HG03097 (cell line): ENCODE results near the gene ZNF860.
"Not testable (repeated sequence)": the region's sequence is repeated elsewhere in the genome, so short reads cannot be mapped to it uniquely, and the experiment has no call there.

Source experiments
- ATAC-seq: cut with Tn5 transposase; IDR thresholded peaks from one replicate; pipeline ENCODE4 v1.9.1; 2021; ENCODE audit not compliant: unreplicated experiment, low FRiP score

ZNF860 gene

DNA sequence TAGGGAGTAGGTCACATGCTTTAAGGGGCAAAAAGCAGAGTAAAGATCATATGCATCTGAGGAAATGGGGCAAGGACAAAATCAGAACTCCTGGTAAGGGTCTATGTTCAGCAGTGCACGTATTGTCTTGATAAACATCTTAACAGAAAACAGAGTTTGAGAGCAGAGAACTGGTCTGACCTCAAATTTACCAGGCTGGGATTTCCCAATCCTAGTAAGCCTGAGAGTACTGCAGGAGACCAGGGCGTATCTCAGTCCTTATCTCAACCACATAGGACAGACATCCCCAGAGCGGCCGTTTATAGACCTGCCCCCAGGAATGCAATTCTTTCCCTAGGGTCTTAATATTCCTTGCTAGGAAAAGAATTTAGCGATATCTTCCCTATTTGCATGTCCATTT is 13.5 kb downstream of the ZNF860 start:
- not testable (repeated sequence) for ATAC-seq

DNA sequence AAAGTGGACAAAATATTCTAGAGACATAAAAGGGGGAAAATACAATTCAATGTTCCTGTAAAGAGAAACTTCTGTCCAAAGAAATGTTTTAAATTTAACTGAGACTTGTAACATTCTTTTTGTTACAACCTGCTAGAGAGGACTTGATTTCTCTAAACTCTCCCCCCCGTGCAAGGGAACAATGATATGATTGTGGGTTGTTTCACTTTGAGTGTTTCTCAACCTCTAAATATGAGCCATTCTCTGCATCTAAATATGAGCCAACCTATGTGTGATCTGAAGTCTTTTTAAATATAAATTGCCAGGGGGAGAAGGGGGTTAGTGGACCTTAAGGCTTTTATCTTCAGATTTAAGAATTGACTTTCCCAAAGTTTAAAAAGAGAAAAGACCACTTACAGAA is 14.6 kb downstream of the ZNF860 start:
- no peak for ATAC-seq

- ATAC-seq = no peak
Measured at GRCh38 chr3:31997500-31997899, 15.9 kb downstream of the ZNF860 start.

DNA sequence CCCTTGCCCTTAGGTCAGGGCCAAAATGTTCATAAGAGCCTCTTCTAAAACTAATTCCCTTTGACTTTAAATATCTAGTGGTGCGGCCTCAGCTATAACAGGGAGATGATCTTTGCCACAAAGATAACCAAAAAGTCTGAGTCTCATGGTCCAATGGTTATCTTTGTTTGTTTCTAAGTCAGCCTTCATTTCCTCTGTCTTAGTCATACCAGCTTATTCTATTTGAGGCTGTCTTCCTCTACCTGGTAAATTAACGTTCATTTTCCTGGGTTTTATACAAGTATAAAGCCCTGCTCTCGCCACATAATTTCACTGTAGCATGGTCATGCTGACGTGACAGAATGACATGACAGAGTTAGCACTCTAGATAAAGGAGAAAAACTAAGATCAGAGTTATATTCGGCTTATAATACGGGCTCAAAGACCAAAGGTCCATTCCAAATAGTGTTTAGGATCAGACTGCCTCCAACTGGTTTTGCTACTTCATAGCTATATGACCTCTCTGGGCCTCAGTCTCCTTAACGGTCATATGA is 18.4 kb downstream of the ZNF860 start:
- ATAC-seq = no peak

- no peak for ATAC-seq
Measured at GRCh38 chr3:32000877-32001276, 19.3 kb downstream of the ZNF860 start.

DNA sequence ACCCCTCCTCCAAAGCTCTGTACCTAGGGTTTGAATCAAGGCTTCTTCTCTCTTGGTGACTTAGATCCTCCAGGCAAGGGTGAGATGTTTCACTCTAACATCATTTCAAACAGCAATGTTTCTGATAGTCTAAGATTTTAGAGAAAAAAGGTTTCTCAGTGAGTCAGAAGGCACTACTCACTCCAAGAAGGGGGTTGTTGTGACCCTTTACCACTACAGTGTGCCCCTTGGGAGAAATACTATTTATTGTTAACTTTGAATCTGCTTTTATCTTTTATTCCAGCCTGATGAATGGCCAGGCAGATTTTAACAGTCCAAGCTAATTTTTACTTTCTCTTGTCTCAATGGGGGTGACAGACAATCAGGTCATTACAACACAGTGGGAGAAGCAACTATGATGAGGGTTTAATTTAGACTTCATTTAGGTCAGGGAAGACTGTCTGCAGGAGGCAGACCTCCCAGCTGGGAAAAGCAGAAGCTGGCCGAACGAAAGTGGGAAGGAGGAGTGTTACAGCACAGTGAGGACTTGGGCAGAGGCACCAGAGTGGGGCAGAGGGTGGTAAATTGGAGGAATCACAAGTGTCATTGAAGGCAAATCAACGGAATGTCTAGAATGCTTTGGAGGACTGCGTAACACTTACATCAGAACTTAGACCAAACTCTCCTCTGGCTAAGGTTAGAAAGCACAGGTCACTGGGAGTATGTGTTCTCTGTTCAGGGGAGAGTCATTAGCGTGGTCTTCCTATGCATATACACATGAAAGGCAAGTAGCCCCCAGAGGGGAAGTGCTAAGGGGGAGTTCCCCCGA is 21.2 kb downstream of the ZNF860 start:
- no peak for ATAC-seq

GRCh38 chr3:32003380-32003779 is 21.8 kb downstream of the ZNF860 start:
- ATAC-seq = no peak

DNA sequence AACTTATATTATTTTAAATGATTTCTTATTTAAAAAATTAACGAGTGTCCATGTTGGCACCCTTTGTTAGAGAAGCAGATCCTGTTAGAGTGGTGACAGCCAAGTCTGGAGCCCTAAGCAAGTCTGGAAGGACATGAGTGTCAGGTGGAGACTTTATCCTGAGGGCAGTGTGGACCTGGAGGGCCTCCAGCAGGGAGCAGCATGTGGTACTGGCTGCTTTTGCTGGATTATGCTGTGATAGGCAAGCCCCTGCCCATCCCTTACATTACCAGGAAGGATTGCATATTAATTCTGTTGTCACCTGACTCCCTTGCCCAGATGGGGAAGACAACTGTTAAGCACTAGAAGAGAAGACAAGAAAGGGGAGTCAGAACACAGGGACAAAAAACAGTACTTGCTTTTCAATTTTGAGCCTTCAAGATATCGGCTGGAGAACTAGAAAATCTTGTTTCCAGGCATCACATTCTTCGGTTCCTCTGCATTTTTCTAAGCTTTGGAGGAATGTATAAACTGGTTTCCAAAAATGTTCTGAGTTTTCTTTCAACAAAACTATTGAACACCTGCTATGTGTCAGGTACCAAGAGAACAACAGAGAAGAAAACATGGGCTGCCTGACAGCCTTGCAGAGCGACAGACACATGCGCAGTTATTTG is 22.7 kb downstream of the ZNF860 start:
- ATAC-seq = no peak

GRCh38 chr3:32009101-32009500 is 27.6 kb downstream of the ZNF860 start:
- ATAC-seq = no peak

DNA sequence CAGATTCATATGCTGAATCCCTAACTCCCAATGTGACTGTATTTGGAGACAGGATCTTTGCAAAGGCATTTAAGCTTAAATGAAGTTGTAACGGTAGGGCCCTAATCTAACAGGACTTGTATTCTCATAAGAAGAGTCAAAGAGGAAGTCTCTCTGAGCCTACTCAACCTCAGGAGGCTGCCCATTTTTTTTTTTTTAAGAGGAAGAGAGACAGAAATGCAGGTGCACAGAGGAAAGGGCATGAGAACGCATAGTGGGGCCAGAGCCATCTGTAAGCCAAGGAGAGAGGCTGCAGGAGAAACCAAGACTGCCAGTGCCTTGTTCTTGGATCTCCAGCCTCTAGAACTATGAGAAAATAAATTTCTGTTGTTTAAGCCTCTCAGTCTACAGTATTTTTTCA is 28.4 kb downstream of the ZNF860 start:
- ATAC-seq = no peak

GRCh38 chr3:32010699-32011098 is 29.1 kb downstream of the ZNF860 start:
- not testable (repeated sequence) for ATAC-seq

- ATAC-seq = not testable (repeated sequence)
Measured at GRCh38 chr3:32015638-32016037, 34.1 kb downstream of the ZNF860 start.

- no peak for ATAC-seq
Measured at GRCh38 chr3:32017286-32017685, 35.7 kb downstream of the ZNF860 start.

DNA sequence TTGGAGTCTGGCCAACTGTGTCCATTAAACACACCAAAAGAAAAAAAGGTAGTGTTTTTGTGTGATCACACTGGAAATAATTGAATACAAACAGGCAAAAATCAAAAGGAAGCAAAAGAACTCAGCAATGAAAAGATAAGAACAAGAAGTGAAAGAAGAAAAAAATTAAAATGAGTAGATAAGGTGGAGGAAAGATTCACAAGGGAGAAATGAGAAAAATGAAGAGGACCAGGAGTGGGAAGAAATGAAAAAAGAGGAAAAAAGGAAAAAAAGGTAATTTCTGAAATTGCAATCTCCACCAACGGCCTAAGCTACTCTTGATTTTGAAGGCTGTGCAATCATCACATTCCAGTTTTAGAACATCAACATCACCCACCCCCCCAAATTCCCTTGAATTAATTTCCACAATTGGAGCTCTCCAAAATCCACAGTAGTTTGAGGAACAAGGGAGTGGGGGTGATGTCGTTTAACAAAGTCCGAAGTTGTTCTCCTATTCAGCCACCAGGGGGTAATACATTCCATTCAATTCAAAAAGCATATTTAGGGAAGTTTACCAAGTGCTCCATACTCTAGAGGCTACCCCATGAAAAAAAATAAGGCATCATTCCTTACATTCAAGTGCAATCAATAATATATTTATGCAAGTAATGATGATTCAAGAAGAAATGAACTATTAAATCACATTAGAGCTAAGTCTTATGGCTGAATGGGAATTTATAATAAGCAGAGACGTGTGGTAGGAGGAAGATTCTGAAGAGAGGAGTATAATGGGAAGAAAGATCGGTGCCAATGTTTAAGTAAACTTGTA is 37.4 kb downstream of the ZNF860 start:
- no peak for ATAC-seq

GRCh38 chr3:32021155-32021554 is 39.6 kb downstream of the ZNF860 start:
- ATAC-seq = no peak

DNA sequence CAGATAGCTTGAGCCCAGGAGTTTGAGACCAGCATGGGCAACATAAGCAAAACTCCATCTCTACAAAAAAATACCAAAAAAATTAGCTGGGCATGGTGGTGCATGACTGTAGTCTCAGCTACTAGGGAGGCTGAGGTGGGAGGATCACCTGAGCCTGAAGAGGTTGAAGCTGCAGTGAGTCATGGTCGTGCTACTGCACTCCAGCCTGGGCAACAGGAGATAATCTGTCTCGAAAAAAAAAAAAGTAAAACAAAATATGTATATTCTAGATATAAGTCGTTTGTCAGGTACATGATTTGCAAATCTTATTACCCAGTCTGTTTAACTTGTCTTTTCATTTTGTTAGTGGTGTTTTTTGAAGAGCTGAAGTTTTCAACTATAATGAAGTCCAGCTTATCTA is 40.2 kb downstream of the ZNF860 start:
- no peak for ATAC-seq

DNA sequence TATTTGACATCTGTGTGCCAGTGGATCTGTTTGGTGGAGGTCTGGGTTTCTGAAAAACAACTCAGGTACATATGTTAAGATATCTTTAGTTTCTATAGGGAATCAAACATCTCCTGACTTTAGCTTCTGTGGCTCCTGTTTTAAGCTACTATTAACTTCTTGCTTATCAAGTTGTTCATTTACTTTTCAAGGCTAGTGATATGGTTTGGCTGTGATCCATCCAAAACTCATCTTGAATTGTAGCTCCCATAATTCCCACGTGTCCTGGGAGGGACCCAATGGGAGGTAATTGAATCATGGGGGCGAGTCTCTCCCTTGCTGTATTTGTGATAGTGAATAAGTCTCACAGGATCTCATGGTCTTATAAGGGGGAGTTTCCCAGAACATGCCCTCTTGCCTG is 41.4 kb downstream of the ZNF860 start:
- no peak for ATAC-seq

GRCh38 chr3:32026593-32026992 is 45.0 kb downstream of the ZNF860 start:
- ATAC-seq = no peak

- ATAC-seq = no peak
Measured at GRCh38 chr3:32037932-32038267, 56.4 kb downstream of the ZNF860 start.

DNA sequence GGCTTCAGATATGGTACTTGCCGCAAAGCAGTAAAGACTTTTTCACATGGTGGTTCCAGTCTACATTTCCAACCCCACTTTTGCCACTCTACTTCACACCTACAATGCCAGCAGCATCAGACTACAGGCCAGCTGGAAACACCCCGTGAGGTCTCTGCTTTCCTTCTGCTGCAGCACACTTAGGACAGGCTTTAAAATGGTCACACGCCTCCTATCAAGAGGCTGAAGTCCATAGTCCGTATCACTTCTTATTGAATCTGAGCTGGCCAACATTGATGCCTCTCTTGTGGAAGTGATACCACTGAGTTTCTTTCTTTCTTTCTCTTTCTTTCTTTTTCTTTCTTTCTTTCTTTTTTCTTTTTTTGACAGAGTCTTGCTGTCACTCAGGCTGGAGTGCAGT is 59.8 kb downstream of the ZNF860 start:
- no peak for ATAC-seq
